Astrocyte of the cerebellum (primary cell): ENCODE data around the gene GGACT.

Experiments
- DNase-seq: peaks from one replicate; pipeline ENCODE4 v3.0.0-alpha.2; 2011; ENCODE audit warnings: low read depth
- H3K4me3 ChIP-seq: 2 replicates; pipeline ENCODE4 v1.5.1; 2011; ENCODE audit warnings: mild to moderate bottlenecking, low read depth, low read length, moderate library complexity
- in situ Hi-C: cut with HindIII; loops from 2 replicates; pipeline ENCODE4 v1.10.0; 2017; ENCODE audit warnings: low sequenced_read_pairs
- TF ChIP-seq, protein P1 (sequence below): IDR thresholded peaks from 2 replicates; pipeline ENCODE4 v1.5.1; 2012; ENCODE audit warnings: low read length, low read depth, moderate library complexity, mild to moderate bottlenecking; ENCODE audit errors: missing control alignments

GGACT gene

DNA sequence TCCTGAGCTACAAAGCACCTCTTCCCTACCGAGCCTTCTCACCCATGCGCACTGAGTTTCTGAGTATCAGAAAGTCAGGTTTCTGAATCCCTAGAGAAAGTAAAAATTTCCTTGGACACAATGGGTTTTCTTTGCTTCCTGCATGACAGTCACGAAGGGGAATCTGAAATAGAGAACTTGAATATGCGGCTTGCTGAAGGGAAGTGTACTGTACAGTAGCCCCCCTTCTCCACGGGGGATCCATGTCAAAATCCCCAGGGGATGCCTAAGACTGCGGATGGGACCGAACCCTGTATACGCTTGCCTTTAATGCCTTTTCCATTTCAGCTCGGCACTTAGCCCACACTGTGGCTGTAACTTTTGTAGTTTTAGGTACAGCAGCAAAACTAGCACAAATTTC, 107.9 kb downstream of the GGACT start:
- no peak overlapping the region for H3K4me3 ChIP-seq
- in situ Hi-C loops, result no loop called here
- TF ChIP-seq, protein P1, sequence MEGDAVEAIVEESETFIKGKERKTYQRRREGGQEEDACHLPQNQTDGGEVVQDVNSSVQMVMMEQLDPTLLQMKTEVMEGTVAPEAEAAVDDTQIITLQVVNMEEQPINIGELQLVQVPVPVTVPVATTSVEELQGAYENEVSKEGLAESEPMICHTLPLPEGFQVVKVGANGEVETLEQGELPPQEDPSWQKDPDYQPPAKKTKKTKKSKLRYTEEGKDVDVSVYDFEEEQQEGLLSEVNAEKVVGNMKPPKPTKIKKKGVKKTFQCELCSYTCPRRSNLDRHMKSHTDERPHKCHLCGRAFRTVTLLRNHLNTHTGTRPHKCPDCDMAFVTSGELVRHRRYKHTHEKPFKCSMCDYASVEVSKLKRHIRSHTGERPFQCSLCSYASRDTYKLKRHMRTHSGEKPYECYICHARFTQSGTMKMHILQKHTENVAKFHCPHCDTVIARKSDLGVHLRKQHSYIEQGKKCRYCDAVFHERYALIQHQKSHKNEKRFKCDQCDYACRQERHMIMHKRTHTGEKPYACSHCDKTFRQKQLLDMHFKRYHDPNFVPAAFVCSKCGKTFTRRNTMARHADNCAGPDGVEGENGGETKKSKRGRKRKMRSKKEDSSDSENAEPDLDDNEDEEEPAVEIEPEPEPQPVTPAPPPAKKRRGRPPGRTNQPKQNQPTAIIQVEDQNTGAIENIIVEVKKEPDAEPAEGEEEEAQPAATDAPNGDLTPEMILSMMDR, result no peak
- DNase-seq, result no peak
